Lower lobe of right lung (tissue), 2 donors: ENCODE results near the gene CMKLR1. TPM values are rescaled to one million over a fixed set of nuclear protein-coding genes. Genes with fewer than 3 reads are reported as not detected.

Experiments
- ATAC-seq, 2 donors: fragments of 200-7000 bp; cut with Tn5 transposase; one replicate each; pipeline ENCODE4 v1.9.1; 2020 to 2022; ENCODE audit warnings: mild to moderate bottlenecking in 2 of 2, moderate library complexity in 2 of 2
- DNase-seq: peaks from one replicate; pipeline ENCODE4 v3.0.0-alpha.2; 2020
- H3K27ac ChIP-seq: fragments of 200-600 bp; one replicate; pipeline ENCODE4 v1.8.0; 2022
- H3K27me3 ChIP-seq: fragments of 200-600 bp; one replicate; pipeline ENCODE4 v1.8.0; 2022; ENCODE audit warnings: low read depth
- H3K36me3 ChIP-seq: fragments of 200-600 bp; one replicate; pipeline ENCODE4 v1.8.0; 2022; ENCODE audit warnings: mild to moderate bottlenecking
- H3K4me1 ChIP-seq: fragments of 200-600 bp; one replicate; pipeline ENCODE4 v1.8.0; 2022
- H3K4me3 ChIP-seq: fragments of 200-600 bp; one replicate; pipeline ENCODE4 v1.8.0; 2022; ENCODE audit warnings: mild to moderate bottlenecking
- H3K9me3 ChIP-seq: fragments of 200-600 bp; one replicate; pipeline ENCODE4 v1.8.0; 2022
- CTCF ChIP-seq: fragments of 200-600 bp; IDR thresholded peaks from one replicate; pipeline ENCODE4 v1.8.0; 2022; ENCODE audit warnings: antibody characterized with exemption, mild to moderate bottlenecking
- intact Hi-C: fragments of 100-400 bp; cut with DNase I; formaldehyde crosslinking; loops from one replicate; pipeline ENCODE4 v1.11.0; 2022
- total RNA-seq: library from RNA; stranded (reverse); fragmentation: NEBNext Ultra II Directional; extraction: Animal tissue kit (Norgen Biotek cat#: 25700); gene quantifications from one replicate; pipeline ENCODE4 v1.2.1, GENCODE V29; 2021
- donor health status: DM: no; HTN: yes; CAD: no; lungs with severe emphysema.

The CMKLR1 gene
- total RNA-seq, 1 donor from 2014 or later: 25.6 TPM

GRCh38 chr12:108326254-108326750, 12.8 kb downstream of the CMKLR1 start:
- Histone ChIP-seq H3K4me1 (peaks cover 42% of the 10 kb centered on the region), H3K36me3 (no peaks in the 10 kb centered on the region), H3K27me3 (no peaks in the 10 kb centered on the region), H3K9me3 (no peaks in the 10 kb centered on the region), H3K27ac (no peak overlapping the region), H3K4me3 (no peak overlapping the region)
- TF ChIP-seq CTCF: no peak
- ATAC-seq (no peak), DNase-seq (no peak)
- intact Hi-C loops: no loop called here

- Histone ChIP-seq H3K9me3 (no peaks in the 10 kb centered on the region), H3K4me3 (no peak overlapping the region), H3K27ac (no peak overlapping the region), H3K4me1 (peaks cover 42% of the 10 kb centered on the region), H3K27me3 (no peaks in the 10 kb centered on the region), H3K36me3 (no peaks in the 10 kb centered on the region)
- intact Hi-C loops: no loop called here
- ATAC-seq (no peak), DNase-seq (no peak)
- no peak for TF ChIP-seq CTCF
These were observed 13.6 kb downstream of the CMKLR1 start for GRCh38 chr12:108325549-108325948.

DNA sequence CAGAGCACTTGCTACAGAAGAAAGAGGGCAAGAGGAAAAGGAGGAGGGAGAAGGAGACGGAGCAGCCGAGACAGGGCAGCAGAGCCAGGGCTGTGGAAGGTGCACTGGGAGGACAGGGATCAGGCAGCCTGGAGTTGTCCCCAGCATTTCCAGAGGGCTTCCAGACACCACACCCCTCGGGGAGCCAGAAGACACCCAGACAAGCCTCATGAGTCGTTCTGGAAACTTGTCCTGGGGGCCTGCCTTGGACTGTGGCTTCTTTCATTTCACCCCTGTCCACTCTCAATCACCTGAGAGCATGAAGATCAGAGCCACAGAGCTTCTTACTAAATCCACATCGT, 14.1 kb downstream of the CMKLR1 start:
- Histone ChIP-seq H3K4me1 (peaks cover 42% of the 10 kb centered on the region), H3K27ac (no peak overlapping the region), H3K36me3 (no peaks in the 10 kb centered on the region), H3K9me3 (no peaks in the 10 kb centered on the region), H3K27me3 (no peaks in the 10 kb centered on the region), H3K4me3 (no peak overlapping the region)
- ATAC-seq: no peak
- TF ChIP-seq CTCF: no peak
- intact Hi-C loops: no loop called here
- no peak for DNase-seq

DNA sequence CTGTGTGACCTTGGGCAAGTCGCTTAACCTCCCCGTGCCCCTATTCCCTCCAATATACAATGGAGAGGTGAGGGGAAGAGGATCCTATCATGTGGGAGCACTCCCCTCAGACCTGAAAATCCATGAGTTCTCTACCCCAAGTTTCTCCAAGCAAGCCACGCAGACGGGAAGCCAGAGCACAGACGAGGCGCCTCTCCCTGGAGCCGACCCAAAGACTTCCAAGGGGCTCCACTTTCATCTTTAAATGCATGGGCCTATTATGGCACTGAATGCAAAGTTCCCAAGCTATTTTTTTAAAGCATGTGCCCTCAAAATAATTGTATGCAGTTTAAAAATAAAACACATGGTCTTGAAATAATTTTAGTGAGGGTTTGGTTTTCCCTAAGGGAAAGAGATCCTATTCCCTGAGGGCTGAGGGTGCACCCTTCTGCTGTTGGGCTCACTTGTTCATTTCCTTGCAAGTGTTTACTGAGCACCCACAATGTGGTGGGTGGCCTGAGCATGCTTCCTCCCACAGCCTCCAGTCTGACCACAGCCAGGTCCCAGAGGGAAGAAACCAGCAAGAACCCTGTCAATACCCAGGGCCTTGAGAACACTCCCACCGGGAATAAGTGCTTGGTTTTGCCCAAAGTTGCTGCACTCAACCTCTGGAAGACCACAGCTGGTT, 14.6 kb downstream of the CMKLR1 start:
- Histone ChIP-seq H3K36me3 (no peaks in the 10 kb centered on the region), H3K9me3 (no peaks in the 10 kb centered on the region), H3K4me3 (no peak overlapping the region), H3K27me3 (no peaks in the 10 kb centered on the region), H3K4me1 (peaks cover 42% of the 10 kb centered on the region), H3K27ac (no peak overlapping the region)
- DNase-seq: no peak
- intact Hi-C loops: no loop called here
- TF ChIP-seq CTCF: no peak
- no peak for ATAC-seq

- Histone ChIP-seq H3K9me3 (no peaks in the 10 kb centered on the region), H3K4me3 (no peak overlapping the region), H3K36me3 (no peaks in the 10 kb centered on the region), H3K27me3 (no peaks in the 10 kb centered on the region), H3K27ac (no peak overlapping the region), H3K4me1 (peaks cover 36% of the 10 kb centered on the region)
- intact Hi-C loops: no loop called here
- no peak for TF ChIP-seq CTCF
- DNase-seq (no peak), ATAC-seq (no peak)
These were observed 15.5 kb downstream of the CMKLR1 start for GRCh38 chr12:108323581-108323980.
